Right ventricle myocardium inferior (tissue), 1 donor: ENCODE data around the gene NRL. TPM values are rescaled to one million over a fixed set of nuclear protein-coding genes. Genes with fewer than 3 reads are reported as not detected.

ENCODE experiments used
- ATAC-seq: fragments of 200-7000 bp; cut with Tn5 transposase; one replicate; pipeline ENCODE4 v1.9.1; 2020; ENCODE audit warnings: mild to moderate bottlenecking, moderate library complexity
- DNase-seq: peaks from one replicate; pipeline ENCODE4 v3.0.0; 2021; ENCODE audit errors: missing footprints
- intact Hi-C: fragments of 100-400 bp; cut with DNase I; formaldehyde crosslinking; loops from one replicate; pipeline ENCODE4 v1.11.0; 2022
- total RNA-seq: library from RNA; stranded (reverse); fragmentation: NEBNext Ultra II Directional; extraction: Animal tissue kit (Norgen Biotek cat#: 25700); gene quantifications from one replicate; pipeline ENCODE4 v1.2.1, GENCODE V29; 2021
- donor health status: DM: no; HTN: yes; CAD: no; lungs with severe emphysema.

The NRL gene
- total RNA-seq, 1 donor from 2014 or later = 1.8 TPM

DNA sequence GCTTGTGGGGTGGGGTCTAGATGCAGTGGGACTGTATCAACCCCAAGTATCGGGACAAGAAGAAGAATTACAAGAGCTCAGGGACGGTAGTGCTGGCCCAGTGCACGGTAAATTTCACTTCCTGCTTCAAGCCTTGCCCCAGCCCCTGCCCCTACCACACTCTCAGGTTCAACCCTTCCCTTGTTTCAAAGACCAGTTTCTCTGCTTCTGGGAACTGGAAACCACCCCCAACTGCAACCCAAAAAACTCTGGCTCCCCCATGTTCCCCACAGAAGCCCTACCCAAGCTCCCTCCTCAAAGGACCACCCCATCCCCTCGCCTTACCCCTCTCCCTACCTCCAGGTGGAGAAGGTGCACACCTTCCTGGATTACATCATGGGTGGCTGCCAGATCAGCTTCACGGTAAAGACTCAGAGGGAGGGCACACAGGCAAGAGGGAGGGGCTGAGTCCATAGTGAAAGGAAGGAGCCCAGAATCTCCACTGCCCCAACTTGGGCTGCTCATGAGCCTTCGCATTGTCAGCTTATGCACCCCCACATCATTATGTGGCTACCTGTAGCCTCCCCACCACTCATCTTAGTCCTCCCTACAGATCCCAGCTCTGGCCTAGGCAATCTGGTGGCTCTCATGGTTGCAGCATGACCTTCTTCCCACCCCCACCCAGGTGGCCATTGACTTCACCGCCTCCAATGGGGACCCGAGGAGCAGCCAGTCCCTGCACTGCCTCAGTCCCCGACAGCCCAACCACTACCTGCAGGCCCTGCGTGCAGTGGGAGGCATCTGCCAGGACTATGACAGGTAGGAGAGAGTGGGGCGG lies 39.1 kb downstream of the NRL start:
- no peak for ATAC-seq
- no peak for DNase-seq

GRCh38 chr14:24074625-24075484 lies 39.9 kb downstream of the NRL start:
- DNase-seq (no peak), ATAC-seq (no peak)
- intact Hi-C loops = no loop called here

More for the DNA sequence above, 39.1 kb downstream of the NRL start:
- intact Hi-C loops = no loop called here

DNA sequence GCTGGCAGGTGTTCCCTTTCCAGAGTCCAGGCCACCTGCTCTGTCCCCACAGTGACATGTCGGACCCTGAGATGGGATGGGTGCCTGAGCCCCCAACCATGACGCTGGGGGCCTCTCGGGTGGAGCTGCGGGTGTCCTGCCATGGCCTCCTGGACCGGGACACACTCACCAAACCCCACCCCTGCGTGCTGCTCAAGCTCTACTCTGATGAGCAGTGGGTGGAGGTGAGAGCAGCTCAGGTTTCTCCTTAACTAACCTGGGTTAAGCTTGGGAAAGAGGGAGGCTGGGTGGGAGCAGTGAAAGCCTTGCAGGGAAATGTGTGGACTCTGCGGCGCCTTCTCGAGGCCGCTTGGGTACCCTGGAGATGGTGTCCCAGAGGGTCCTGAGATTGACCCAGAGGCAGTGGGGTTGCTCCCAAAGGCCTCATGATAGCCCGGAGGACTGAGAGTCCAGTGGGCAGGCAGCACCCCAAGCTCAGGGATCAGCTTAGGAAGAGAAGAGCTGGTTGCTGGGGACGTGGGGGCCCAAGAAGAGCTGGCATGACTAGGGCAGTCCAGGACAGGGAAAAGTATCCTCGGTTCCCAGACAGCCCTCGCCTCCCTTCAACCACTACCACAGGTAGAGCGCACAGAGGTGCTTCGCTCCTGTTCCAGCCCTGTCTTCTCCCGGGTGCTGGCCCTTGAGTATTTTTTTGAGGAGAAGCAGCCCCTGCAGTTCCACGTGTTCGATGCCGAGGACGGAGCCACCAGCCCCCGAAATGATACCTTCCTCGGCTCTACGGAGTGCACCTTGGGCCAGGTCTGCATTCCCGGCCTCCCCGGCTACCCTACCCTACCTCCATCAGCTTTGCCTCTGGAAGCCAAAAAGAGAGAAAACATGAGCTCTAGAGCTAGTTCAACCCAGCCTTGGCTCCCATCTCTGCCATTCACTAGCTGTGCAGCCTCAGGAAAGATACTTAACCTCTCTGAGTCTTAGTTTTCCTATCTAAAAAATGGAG lies 41.6 kb downstream of the NRL start:
- intact Hi-C loops = no loop called here
- no peak for ATAC-seq
- no peak for DNase-seq

GRCh38 chr14:24072436-24072835 lies 42.3 kb downstream of the NRL start:
- no peak for ATAC-seq
- intact Hi-C loops = no loop called here
- no peak for DNase-seq

DNA sequence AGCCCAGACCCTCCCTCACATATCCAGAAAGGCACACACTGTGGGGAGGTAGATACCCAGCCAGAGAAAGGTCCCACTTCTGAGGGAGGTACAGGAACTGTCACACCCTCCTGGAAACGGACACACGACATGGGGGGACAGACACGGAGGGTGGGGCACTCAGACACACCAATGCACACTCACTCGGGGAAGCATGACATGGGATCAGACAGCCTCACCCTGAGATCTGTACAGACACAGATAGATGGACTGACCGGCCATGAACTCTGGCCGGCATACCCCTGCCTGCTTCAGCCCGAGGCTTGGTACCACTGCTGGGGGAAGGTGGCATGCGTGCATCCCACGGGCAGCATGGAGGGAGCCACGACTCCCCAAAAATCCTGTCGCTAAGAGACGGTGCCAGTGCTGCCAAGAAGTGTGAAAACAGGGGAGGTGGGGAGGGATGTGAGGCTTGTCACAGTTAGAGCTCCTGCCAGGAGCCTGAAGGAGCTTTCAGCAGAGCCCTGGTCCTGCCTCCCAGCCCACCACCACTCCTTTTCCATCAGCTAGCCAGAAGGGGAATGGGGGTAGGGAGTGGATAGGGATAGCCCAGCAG lies 42.8 kb downstream of the NRL start:
- intact Hi-C loops = no loop called here
- ATAC-seq (no peak), DNase-seq (no peak)

GRCh38 chr14:24071144-24071697 lies 43.5 kb downstream of the NRL start, which contains the start of gene CPNE6:
TSS of gene CPNE6 (plus strand) at chr14:24071562. CDS start at chr14:24072937, 1,375 bp downstream.
- DNase-seq (no peak), ATAC-seq (no peak)
- intact Hi-C loops = no loop called here

DNA sequence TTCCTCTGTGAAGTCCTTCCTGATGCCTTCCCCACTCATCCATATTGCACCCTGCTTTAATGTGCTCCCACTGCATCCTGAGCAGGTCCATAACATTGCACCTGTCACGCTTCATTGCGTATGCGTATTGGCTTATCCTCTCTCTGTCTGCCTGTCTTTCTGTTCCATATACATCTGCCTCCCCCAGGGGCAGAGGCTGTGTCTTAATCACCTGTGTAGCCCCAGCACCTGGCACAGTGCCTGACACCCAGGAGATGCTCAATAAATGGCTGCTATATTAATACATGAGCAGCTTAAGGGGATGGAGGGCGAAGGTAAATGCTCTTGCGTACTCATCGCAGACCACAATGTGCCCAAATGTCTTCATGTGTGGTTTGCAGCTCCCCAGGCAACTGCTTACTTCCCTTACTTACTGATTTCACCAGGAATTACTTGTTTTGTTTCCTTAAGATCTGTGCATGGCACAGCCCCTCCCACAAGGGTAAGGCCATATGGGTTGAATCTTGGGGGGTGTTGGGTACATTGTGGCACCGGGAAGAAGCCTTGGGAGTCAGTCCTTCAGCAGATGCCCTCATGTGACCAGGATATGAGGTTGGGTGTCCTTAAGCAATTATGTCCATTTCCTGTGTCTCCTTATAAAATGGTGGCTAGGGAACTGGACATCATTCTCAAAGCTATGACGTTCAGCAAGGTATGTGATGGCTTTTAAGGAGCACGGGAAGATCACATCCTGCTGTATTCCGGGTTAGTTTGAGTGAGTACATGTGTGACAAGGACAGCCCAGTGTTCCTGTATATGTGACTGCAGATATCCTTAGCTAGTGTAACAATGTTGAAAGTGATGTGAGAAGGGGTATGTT lies 44.2 kb downstream of the NRL start:
- ATAC-seq (no peak), DNase-seq (no peak)
- intact Hi-C loops = no loop called here

DNA sequence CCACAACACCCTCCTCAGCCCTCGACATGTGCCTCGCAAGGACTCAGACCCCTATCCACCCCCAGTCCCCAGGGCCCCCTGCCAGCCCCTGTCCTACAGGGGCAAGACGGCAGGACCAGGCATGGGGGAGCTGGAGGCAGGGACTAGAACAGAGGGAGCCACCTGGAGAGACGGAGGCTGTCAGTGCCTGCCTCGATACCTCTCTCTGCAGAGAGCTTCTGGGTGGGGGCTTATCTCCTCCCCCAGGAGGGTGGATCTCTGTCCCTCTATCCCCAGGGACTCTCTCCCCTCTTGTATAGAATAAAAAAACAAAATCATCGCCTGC lies 45.4 kb downstream of the NRL start:
- ATAC-seq = no peak
- DNase-seq = no peak

GRCh38 chr14:24068711-24069410 lies 45.9 kb downstream of the NRL start:
- ATAC-seq (no peak), DNase-seq (no peak)
- intact Hi-C loops = no loop called here

More for the DNA sequence above, 45.4 kb downstream of the NRL start:
- intact Hi-C loops = no loop called here

- DNase-seq = no peak
- no peak for ATAC-seq
- intact Hi-C loops = no loop called here
These were observed 47.3 kb downstream of the NRL start for GRCh38 chr14:24067133-24068082.

- DNase-seq (no peak), ATAC-seq (no peak)
- intact Hi-C loops = no loop called here
These were observed 48.1 kb downstream of the NRL start for GRCh38 chr14:24066496-24067132.

GRCh38 chr14:24065408-24065807 lies 49.3 kb downstream of the NRL start:
- ATAC-seq (no peak), DNase-seq (no peak)
- intact Hi-C loops = no loop called here

GRCh38 chr14:24064856-24065255 lies 49.9 kb downstream of the NRL start:
- DNase-seq = no peak
- intact Hi-C loops = no loop called here
- ATAC-seq = no peak

GRCh38 chr14:24064091-24064795 lies 50.5 kb downstream of the NRL start:
- DNase-seq = no peak
- no peak for ATAC-seq
- intact Hi-C loops = no loop called here
